Measurements from ENCODE around the gene SLC23A3. TPM values are rescaled to one million over a fixed set of nuclear protein-coding genes. Genes with fewer than 3 reads are reported as not detected.

The SLC23A3 gene
- total RNA-seq, 1 experiment from 2014 or later: 1.7 TPM

GRCh38 chr2:219112062-219112406 is 57.8 kb downstream of the SLC23A3 start:
- H3K4me2 ChIP-seq (ENCODE audit: low read length): no peak overlapping the region
- no peak for DNase-seq

More at GRCh38 chr2:219112062-219112406, 57.8 kb downstream of the SLC23A3 start:
- ChIA-PET CTCF (no interaction called here), POLR2A (ENCODE audit: unreplicated experiment) (interaction anchor here (0.7 kb wide), 1 partner anchor 238 kb away, joined by 6 read pairs; no protein-coding TSS in a partner anchor)
- H3K36me3 ChIP-seq (ENCODE audit: low read depth, low read length): no peaks in the 10 kb centered on the region
- no peaks in the 10 kb centered on the region for H3K4me1 ChIP-seq (ENCODE audit: insufficient read depth, low read length)
- no peaks in the 10 kb centered on the region for H3F3A ChIP-seq (ENCODE audit: low read length, unreplicated experiment)
- intact Hi-C loops (cut with micrococcal nuclease): no loop called here
- no peak overlapping the region for H2AFZ ChIP-seq (ENCODE audit: low read length)
- H3K9me3 ChIP-seq (ENCODE audit: low read length): no peaks in the 10 kb centered on the region
- no peak overlapping the region for H3K4me3 ChIP-seq (ENCODE audit: low read length)
- no peak overlapping the region for H3K27ac ChIP-seq (ENCODE audit: low read length)
- H3K9ac ChIP-seq (ENCODE audit: low read length): no peak overlapping the region
- no peaks in the 10 kb centered on the region for H3K79me2 ChIP-seq (ENCODE audit: low read length)
- H3K27me3 ChIP-seq (ENCODE audit: low read length): no peaks in the 10 kb centered on the region
- no TSS peak for BruUV-seq (replicated peaks)
- no peak for ATAC-seq
- TF ChIP-seq EZH2phosphoT487 (IDR thresholded peaks at IDR 0.05; ENCODE audit: borderline replicate concordance, low read length) (no peak), EZH2 (IDR thresholded peaks at IDR 0.05; ENCODE audit: low read length, unreplicated experiment) (no peak), CTCF (conservative IDR thresholded peaks at IDR 0.05; ENCODE audit: low read depth, low read length) (no peak)
- no peaks in the 10 kb centered on the region for H4K20me1 ChIP-seq (ENCODE audit: low read length)
- H3K9me2 ChIP-seq (replicated peaks; ENCODE audit: low read length): no peaks in the 10 kb centered on the region

Other genes starting within 250 kb of the SLC23A3 start
- 0.11 and 0.35 TPM in 2 replicates for gene CDK5R2, start 210.4 kb downstream of the SLC23A3 start, total RNA-seq (2014; rRNA removed)
- gene FEV, start 184.8 kb downstream of the SLC23A3 start, total RNA-seq (2014; rRNA removed): 0.07 TPM in 1 of 2 replicates, not detected in the other
- gene CRYBA2, start 176.6 kb downstream of the SLC23A3 start, total RNA-seq (2014; rRNA removed): 6.4 and 13.5 TPM in 2 replicates
- 0.17 and 0.18 TPM in 2 replicates for gene CFAP65, start 128.5 kb downstream of the SLC23A3 start, total RNA-seq (2014; rRNA removed)
- gene IHH, start 109.1 kb downstream of the SLC23A3 start, total RNA-seq (2014; rRNA removed): 0.07 TPM in 1 of 2 replicates, not detected in the other
- 16.7 and 18.5 TPM in 2 replicates for gene NHEJ1, start 9.2 kb downstream of the SLC23A3 start, total RNA-seq (2014; rRNA removed)
- 38.2 and 44.0 TPM in 2 replicates for gene CNPPD1, start 6.9 kb upstream of the SLC23A3 start, total RNA-seq (2014; rRNA removed)
- gene RETREG2, start 8.2 kb upstream of the SLC23A3 start, total RNA-seq (2014; rRNA removed): 61.0 and 87.2 TPM in 2 replicates
- gene ZFAND2B, start 36.8 kb upstream of the SLC23A3 start, total RNA-seq (2014; rRNA removed): 47.5 and 49.5 TPM in 2 replicates
- 21.1 and 23.9 TPM in 2 replicates for gene ABCB6, start 48.9 kb upstream of the SLC23A3 start, total RNA-seq (2014; rRNA removed)
- 59.6 and 77.2 TPM in 2 replicates for gene ATG9A, start 59.6 kb upstream of the SLC23A3 start, total RNA-seq (2014; rRNA removed)
- gene ANKZF1, start 59.8 kb upstream of the SLC23A3 start, total RNA-seq (2014; rRNA removed): 67.9 and 78.5 TPM in 2 replicates
- 6.0 and 6.1 TPM in 2 replicates for gene GLB1L, start 75.4 kb upstream of the SLC23A3 start, total RNA-seq (2014; rRNA removed)
- gene STK16, start 75.5 kb upstream of the SLC23A3 start, total RNA-seq (2014; rRNA removed): 13.8 and 16.3 TPM in 2 replicates
- gene TUBA4B, start 83.2 kb upstream of the SLC23A3 start, total RNA-seq (2014; rRNA removed): not detected in 2 replicates
- gene TUBA4A, start 83.9 kb upstream of the SLC23A3 start, total RNA-seq (2014; rRNA removed): 75.4 and 87.9 TPM in 2 replicates
- gene DNAJB2, start 109.3 kb upstream of the SLC23A3 start, total RNA-seq (2014; rRNA removed): 62.3 and 98.4 TPM in 2 replicates
- 0.07 TPM in 1 of 2 replicates, not detected in the other for gene PTPRN, start 139.4 kb upstream of the SLC23A3 start, total RNA-seq (2014; rRNA removed)
- not detected in 2 replicates for gene RESP18, start 162.7 kb upstream of the SLC23A3 start, total RNA-seq (2014; rRNA removed)
- 86.2 and 114 TPM in 2 replicates for gene DNPEP, start 217.9 kb upstream of the SLC23A3 start, total RNA-seq (2014; rRNA removed)
- not detected in 2 replicates for gene DES, start 248.3 kb upstream of the SLC23A3 start, total RNA-seq (2014; rRNA removed)